Fibroblast of mammary gland (primary cell): ENCODE data around the gene IL1B.

Experiments
- DNase-seq: peaks from one replicate; pipeline ENCODE4 v3.0.0-alpha.2; 2010; ENCODE audit warnings: low read depth
- H3K4me3 ChIP-seq: 2 replicates; pipeline ENCODE4 v1.5.1; 2011; ENCODE audit warnings: low read depth, mild to moderate bottlenecking, low read length, moderate library complexity; ENCODE audit not compliant: control insufficient read depth
- TF ChIP-seq, protein P1 (sequence below): conservative IDR thresholded peaks from 2 replicates; pipeline ENCODE4 v1.5.1; 2011; ENCODE audit warnings: low read depth, low read length, inconsistent platforms; ENCODE audit not compliant: control insufficient read depth, insufficient read depth

IL1B gene

DNA sequence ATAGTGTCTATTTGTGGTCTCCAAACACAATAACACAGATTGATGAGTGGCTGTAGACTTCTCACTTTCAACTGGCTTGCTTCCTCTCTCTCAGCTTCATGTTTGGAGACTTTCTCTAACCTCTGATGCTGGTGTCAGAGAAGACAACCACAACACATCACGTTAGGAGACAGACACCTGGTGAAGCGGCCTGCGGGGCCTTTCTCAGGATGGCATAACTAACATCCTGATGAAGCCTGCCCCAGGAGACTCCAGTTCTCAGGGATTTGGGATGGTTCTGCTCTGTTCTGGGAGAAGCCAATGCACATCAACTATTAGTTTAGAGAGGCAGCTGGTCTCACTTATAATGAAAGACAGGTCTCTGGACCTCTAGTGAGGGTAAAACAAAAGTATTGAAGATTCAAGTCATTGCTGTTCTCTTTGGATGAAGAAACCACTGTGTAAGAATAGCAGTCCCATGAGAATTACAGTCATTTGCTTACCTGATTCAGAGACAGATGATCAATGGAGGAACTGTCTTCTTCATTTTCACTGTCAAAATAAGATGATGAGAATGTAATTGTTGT is 54.3 kb downstream of the IL1B start:
- no peak overlapping the region for H3K4me3 ChIP-seq
- TF ChIP-seq, protein P1, sequence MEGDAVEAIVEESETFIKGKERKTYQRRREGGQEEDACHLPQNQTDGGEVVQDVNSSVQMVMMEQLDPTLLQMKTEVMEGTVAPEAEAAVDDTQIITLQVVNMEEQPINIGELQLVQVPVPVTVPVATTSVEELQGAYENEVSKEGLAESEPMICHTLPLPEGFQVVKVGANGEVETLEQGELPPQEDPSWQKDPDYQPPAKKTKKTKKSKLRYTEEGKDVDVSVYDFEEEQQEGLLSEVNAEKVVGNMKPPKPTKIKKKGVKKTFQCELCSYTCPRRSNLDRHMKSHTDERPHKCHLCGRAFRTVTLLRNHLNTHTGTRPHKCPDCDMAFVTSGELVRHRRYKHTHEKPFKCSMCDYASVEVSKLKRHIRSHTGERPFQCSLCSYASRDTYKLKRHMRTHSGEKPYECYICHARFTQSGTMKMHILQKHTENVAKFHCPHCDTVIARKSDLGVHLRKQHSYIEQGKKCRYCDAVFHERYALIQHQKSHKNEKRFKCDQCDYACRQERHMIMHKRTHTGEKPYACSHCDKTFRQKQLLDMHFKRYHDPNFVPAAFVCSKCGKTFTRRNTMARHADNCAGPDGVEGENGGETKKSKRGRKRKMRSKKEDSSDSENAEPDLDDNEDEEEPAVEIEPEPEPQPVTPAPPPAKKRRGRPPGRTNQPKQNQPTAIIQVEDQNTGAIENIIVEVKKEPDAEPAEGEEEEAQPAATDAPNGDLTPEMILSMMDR, result no peak
- DNase-seq, result no peak
